ENCODE data around the gene LRMDA.

The LRMDA gene

DNA sequence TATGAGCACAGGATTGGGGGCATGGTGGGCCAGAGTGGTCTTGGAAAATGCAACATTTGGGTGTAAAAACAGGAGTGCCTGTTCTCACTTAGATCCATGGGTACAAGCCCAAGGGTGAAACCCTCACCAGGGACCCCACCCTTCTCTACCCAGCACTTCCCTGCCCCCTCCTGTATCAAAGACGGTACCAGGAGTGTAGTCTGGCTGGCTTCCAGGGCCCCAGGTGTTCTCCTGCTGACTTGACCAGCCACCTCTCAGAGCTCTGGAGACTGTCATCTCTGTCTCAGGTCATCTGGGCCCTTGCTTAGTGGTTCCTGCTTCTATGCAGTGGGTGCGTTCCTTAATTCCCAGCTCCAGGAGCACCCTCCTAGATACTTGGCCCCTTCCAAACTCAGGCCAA, 447.2 kb downstream of the LRMDA start:
- Histone ChIP-seq H3K27ac (no peak overlapping the region), H3K4me1 (ENCODE audit: low read depth, poor library complexity, severe bottlenecking) (no peaks in the 10 kb centered on the region), H3K79me2 (ENCODE audit: insufficient read depth, low read depth) (no peaks in the 10 kb centered on the region), H3K9ac (no peak overlapping the region), H3K4me3 (IDR thresholded peaks at IDR 0.05; ENCODE audit: insufficient read depth, low read depth, low read length) (no peak overlapping the region), H3K36me3 (ENCODE audit: insufficient read depth) (no peaks in the 10 kb centered on the region), H4K20me1 (ENCODE audit: insufficient read depth) (no peaks in the 10 kb centered on the region), H3K27me3 (ENCODE audit: insufficient read depth, low read depth) (no peaks in the 10 kb centered on the region), H2AFZ (ENCODE audit: low read depth) (no peak overlapping the region), H3K4me2 (no peak overlapping the region)
- TF ChIP-seq, protein P1, sequence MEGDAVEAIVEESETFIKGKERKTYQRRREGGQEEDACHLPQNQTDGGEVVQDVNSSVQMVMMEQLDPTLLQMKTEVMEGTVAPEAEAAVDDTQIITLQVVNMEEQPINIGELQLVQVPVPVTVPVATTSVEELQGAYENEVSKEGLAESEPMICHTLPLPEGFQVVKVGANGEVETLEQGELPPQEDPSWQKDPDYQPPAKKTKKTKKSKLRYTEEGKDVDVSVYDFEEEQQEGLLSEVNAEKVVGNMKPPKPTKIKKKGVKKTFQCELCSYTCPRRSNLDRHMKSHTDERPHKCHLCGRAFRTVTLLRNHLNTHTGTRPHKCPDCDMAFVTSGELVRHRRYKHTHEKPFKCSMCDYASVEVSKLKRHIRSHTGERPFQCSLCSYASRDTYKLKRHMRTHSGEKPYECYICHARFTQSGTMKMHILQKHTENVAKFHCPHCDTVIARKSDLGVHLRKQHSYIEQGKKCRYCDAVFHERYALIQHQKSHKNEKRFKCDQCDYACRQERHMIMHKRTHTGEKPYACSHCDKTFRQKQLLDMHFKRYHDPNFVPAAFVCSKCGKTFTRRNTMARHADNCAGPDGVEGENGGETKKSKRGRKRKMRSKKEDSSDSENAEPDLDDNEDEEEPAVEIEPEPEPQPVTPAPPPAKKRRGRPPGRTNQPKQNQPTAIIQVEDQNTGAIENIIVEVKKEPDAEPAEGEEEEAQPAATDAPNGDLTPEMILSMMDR (conservative IDR thresholded peaks at IDR 0.05; ENCODE audit: low read depth, low read length): no peak

DNA sequence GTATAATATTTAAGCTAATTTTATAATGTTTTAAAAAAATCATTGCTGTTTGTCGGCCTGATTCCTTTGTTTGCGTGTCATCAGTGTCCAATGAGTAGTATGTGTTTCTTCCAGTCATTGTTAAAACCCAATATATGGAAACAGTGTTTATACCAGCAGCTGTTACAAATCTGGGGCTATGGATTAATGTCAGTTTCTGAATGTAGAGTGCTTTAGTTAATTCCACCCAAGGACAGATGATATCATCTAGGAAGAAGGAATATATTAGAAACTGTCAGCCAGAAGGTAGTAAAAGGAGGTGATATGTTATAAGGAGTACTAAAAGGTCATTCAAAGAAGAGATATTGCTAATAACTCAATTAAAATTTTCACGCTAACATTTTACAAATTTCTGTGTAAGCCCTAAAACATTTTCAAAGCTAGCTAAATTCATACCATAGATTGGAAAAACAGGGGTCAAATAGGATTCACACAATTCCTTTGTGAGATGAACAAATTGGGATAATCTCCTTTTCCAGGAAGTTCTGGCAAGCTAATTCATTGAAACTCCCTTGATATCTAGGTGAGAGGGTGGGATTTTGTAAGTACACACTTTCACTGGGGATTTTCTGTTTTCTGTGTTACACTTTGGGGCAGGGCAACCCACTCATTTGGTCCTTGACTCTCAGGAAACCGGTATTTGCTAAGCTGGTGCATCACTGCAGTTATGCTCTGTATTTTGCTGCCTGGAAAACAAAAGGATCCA, 448.8 kb downstream of the LRMDA start:
- H3K4me3 ChIP-seq (IDR thresholded peaks at IDR 0.05; ENCODE audit: insufficient read depth, low read depth, low read length): no peak overlapping the region

DNA sequence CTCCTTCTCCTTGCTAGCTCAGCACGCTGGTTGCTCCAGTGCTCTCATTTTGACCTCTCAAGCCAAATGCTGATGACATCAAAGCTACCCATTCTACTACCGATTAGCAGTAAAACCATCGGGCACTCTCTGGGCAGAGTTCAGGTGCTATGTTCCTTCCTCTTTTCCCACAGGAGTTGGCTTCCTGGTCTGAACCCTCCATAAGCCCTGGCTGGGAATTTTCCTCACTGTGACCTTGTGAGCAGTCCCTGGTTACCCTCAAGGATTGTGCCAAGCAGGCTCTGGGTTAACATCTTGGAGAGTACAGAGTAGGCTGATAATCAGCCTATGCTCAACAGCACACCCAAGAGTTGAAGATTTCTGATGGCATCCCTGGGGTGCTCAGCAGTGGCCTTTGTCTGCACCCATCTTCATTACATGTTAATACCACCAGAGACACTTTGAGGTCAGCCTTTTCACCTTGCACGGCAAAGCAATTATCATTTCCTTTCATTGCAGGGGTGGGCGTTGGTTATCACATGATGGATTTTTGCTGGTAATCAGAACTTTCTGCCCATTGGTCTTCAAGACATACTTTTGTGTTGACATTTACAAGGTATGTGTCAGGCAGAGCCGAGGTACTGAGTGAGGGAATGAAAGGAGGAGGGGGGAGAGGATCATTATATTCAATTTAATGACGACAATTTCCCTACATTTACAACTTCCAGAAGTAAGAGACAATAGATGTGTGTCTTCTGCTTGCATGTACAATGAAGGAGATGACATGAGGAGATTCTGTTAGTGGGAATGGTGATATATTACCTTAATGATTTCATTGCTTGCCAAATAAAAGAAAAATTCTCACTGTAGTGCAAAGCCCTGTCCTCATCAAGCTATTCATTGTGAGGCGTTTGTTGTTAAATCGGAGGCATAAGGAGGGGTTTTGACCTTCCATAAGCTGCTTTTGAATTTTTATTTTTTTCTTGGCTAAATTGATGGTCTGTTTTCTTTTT, 452.0 kb downstream of the LRMDA start:
- Histone ChIP-seq H3K4me1 (ENCODE audit: low read depth, poor library complexity, severe bottlenecking) (no peaks in the 10 kb centered on the region), H3K4me3 (IDR thresholded peaks at IDR 0.05; ENCODE audit: insufficient read depth, low read depth, low read length) (no peak overlapping the region), H3K79me2 (ENCODE audit: insufficient read depth, low read depth) (no peaks in the 10 kb centered on the region), H4K20me1 (ENCODE audit: insufficient read depth) (no peaks in the 10 kb centered on the region), H3K36me3 (ENCODE audit: insufficient read depth) (no peaks in the 10 kb centered on the region), H3K9ac (no peak overlapping the region), H2AFZ (ENCODE audit: low read depth) (no peak overlapping the region), H3K4me2 (no peak overlapping the region), H3K27me3 (ENCODE audit: insufficient read depth, low read depth) (no peaks in the 10 kb centered on the region), H3K27ac (no peak overlapping the region)
- TF ChIP-seq, protein P1 (conservative IDR thresholded peaks at IDR 0.05; ENCODE audit: low read depth, low read length): no peak

More for the DNA sequence above, 448.8 kb downstream of the LRMDA start:
- H3K27me3 ChIP-seq (ENCODE audit: insufficient read depth, low read depth): no peaks in the 10 kb centered on the region
- H3K27ac ChIP-seq: no peak overlapping the region
- H3K4me1 ChIP-seq (ENCODE audit: low read depth, poor library complexity, severe bottlenecking): no peaks in the 10 kb centered on the region
- H3K4me2 ChIP-seq: no peak overlapping the region
- TF ChIP-seq, protein P1 (conservative IDR thresholded peaks at IDR 0.05; ENCODE audit: low read depth, low read length): no peak
- H3K79me2 ChIP-seq (ENCODE audit: insufficient read depth, low read depth): no peaks in the 10 kb centered on the region
- H2AFZ ChIP-seq (ENCODE audit: low read depth): no peak overlapping the region
- no peak overlapping the region for H3K9ac ChIP-seq
- no peaks in the 10 kb centered on the region for H3K36me3 ChIP-seq (ENCODE audit: insufficient read depth)
- no peaks in the 10 kb centered on the region for H4K20me1 ChIP-seq (ENCODE audit: insufficient read depth)

DNA sequence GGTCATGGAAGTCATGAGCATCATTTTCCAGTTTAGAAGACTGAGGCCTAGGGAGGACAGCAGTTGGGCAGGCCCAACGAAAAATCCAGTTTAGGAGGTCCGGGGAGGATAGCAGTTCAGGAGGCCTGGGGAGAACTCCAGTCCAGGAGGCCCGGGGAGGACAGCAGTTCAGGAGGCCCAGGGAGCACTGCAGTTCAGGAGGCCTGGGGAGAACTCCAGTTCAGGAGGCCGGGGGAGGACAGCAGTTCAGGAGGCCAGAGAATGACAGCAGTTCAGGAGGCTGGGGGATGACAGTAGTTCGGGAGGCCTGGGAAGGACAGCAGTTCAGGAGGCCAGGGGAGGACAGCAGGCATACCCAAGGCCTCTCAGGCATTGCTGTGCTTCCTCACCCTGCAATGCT, 453.4 kb downstream of the LRMDA start:
- no peak overlapping the region for H3K9ac ChIP-seq
- TF ChIP-seq, protein P1 (conservative IDR thresholded peaks at IDR 0.05; ENCODE audit: low read depth, low read length): no peak
- no peak overlapping the region for H3K4me3 ChIP-seq (IDR thresholded peaks at IDR 0.05; ENCODE audit: insufficient read depth, low read depth, low read length)
- H3K27ac ChIP-seq: no peak overlapping the region
- no peaks in the 10 kb centered on the region for H4K20me1 ChIP-seq (ENCODE audit: insufficient read depth)
- H3K27me3 ChIP-seq (ENCODE audit: insufficient read depth, low read depth): no peaks in the 10 kb centered on the region
- H3K79me2 ChIP-seq (ENCODE audit: insufficient read depth, low read depth): no peaks in the 10 kb centered on the region
- no peak overlapping the region for H3K4me2 ChIP-seq
- H3K4me1 ChIP-seq (ENCODE audit: low read depth, poor library complexity, severe bottlenecking): no peaks in the 10 kb centered on the region
- no peaks in the 10 kb centered on the region for H3K36me3 ChIP-seq (ENCODE audit: insufficient read depth)
- no peak overlapping the region for H2AFZ ChIP-seq (ENCODE audit: low read depth)
